Measurements from ENCODE around the gene C5orf15. TPM values are rescaled to one million over a fixed set of nuclear protein-coding genes. Genes with fewer than 3 reads are reported as not detected.
A peak's percentile ranks its signal among the peaks of the same experiment; 100 is the strongest.

C5orf15 gene
- total and polyA plus RNA-seq, 9 of the 15 experiments (the other 6 are each of a cell fraction or from before 2014, with no cell fraction given), result 23.3 to 50.7 (median 35.5) TPM

DNA sequence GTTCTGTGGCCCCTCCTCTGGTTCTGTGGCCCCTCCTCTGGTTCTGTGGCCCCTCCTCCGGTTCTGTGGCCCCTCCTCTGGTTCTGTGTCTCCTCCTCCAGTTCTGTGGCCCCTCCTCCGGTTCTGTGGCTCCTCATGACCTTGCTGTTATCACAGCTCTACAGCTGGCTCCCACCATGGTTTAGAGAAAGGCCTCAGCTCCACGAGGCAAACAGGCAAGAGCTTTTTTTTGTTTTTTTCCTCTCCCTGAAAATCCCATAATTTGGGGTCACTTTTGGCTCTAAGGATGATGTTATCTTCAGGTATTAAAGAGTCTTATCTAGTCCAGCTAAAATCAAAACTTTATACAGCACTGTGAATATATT lies 31.8 kb downstream of the C5orf15 start (continued):
- TF ChIP-seq, protein P1, sequence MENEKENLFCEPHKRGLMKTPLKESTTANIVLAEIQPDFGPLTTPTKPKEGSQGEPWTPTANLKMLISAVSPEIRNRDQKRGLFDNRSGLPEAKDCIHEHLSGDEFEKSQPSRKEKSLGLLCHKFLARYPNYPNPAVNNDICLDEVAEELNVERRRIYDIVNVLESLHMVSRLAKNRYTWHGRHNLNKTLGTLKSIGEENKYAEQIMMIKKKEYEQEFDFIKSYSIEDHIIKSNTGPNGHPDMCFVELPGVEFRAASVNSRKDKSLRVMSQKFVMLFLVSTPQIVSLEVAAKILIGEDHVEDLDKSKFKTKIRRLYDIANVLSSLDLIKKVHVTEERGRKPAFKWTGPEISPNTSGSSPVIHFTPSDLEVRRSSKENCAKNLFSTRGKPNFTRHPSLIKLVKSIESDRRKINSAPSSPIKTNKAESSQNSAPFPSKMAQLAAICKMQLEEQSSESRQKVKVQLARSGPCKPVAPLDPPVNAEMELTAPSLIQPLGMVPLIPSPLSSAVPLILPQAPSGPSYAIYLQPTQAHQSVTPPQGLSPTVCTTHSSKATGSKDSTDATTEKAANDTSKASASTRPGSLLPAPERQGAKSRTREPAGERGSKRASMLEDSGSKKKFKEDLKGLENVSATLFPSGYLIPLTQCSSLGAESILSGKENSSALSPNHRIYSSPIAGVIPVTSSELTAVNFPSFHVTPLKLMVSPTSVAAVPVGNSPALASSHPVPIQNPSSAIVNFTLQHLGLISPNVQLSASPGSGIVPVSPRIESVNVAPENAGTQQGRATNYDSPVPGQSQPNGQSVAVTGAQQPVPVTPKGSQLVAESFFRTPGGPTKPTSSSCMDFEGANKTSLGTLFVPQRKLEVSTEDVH (IDR thresholded peaks at IDR 0.05; ENCODE audit: low read depth, partially characterized antibody), result no peak
- TF ChIP-seq ARNT (IDR thresholded peaks at IDR 0.05) (0 out of 4 replicates have a peak, but pooled peaks of 1 of the 2 experiments have one; percentile 42), PHF21A (IDR thresholded peaks at IDR 0.05; ENCODE audit: borderline replicate concordance, low read depth) (no peak), ZNF324 (CRISPR knock-in tag; IDR thresholded peaks at IDR 0.05) (no peak), HSF4 (CRISPR knock-in tag; IDR thresholded peaks at IDR 0.05; ENCODE audit: borderline replicate concordance) (no peak; the same call in 1 of the 2 replicates), GTF2F1 (IDR thresholded peaks at IDR 0.05; ENCODE audit: low read depth, low read length) (no peak), NBN (IDR thresholded peaks at IDR 0.05; ENCODE audit: low read depth) (no peak), ZNF76 (CRISPR knock-in tag; IDR thresholded peaks at IDR 0.05; ENCODE audit: borderline replicate concordance) (no peak), ZFP1 (CRISPR knock-in tag; IDR thresholded peaks at IDR 0.05) (no peak), FOXM1 (IDR thresholded peaks at IDR 0.05; ENCODE audit: low read depth) (0 out of 2 replicates have a peak, but pooled peaks have one; percentile 25), FOXM1 (CRISPR knock-in tag; IDR thresholded peaks at IDR 0.05; ENCODE audit: low read depth) (no peak), MTF1 (CRISPR knock-in tag; IDR thresholded peaks at IDR 0.05; ENCODE audit: borderline replicate concordance) (no peak), BCL6 (CRISPR knock-in tag; IDR thresholded peaks at IDR 0.05) (no peak), ZSCAN32 (CRISPR knock-in tag; IDR thresholded peaks at IDR 0.05) (no peak), NR3C1 (CRISPR knock-in tag; IDR thresholded peaks at IDR 0.05) (no peak), MEF2A (IDR thresholded peaks at IDR 0.05; ENCODE audit: control insufficient read depth, low read depth, low read length) (no peak), BHLHE40 (IDR thresholded peaks at IDR 0.05; ENCODE audit: low read length) (peak; percentile 32; the same call in 1 of the 2 replicates)
- TF ChIP-seq, protein P2, sequence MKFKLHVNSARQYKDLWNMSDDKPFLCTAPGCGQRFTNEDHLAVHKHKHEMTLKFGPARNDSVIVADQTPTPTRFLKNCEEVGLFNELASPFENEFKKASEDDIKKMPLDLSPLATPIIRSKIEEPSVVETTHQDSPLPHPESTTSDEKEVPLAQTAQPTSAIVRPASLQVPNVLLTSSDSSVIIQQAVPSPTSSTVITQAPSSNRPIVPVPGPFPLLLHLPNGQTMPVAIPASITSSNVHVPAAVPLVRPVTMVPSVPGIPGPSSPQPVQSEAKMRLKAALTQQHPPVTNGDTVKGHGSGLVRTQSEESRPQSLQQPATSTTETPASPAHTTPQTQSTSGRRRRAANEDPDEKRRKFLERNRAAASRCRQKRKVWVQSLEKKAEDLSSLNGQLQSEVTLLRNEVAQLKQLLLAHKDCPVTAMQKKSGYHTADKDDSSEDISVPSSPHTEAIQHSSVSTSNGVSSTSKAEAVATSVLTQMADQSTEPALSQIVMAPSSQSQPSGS (CRISPR knock-in tag; IDR thresholded peaks at IDR 0.05), result no peak
- TF ChIP-seq, protein P3, sequence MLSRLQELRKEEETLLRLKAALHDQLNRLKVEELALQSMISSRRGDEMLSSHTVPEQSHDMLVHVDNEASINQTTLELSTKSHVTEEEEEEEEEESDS (CRISPR knock-in tag; IDR thresholded peaks at IDR 0.05), result no peak
- TF ChIP-seq, protein P4, sequence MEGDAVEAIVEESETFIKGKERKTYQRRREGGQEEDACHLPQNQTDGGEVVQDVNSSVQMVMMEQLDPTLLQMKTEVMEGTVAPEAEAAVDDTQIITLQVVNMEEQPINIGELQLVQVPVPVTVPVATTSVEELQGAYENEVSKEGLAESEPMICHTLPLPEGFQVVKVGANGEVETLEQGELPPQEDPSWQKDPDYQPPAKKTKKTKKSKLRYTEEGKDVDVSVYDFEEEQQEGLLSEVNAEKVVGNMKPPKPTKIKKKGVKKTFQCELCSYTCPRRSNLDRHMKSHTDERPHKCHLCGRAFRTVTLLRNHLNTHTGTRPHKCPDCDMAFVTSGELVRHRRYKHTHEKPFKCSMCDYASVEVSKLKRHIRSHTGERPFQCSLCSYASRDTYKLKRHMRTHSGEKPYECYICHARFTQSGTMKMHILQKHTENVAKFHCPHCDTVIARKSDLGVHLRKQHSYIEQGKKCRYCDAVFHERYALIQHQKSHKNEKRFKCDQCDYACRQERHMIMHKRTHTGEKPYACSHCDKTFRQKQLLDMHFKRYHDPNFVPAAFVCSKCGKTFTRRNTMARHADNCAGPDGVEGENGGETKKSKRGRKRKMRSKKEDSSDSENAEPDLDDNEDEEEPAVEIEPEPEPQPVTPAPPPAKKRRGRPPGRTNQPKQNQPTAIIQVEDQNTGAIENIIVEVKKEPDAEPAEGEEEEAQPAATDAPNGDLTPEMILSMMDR (IDR thresholded peaks at IDR 0.05 in 2 of 3, conservative IDR thresholded peaks at IDR 0.05 in 1 of 3; ENCODE audit: insufficient read depth in 2 of 3, low read depth in 1 of 3, low read length in 3 of 3), result 0 out of 6 replicates have a peak, but pooled peaks of 1 of the 3 experiments have one; percentile 1
- TF ChIP-seq, protein P5, sequence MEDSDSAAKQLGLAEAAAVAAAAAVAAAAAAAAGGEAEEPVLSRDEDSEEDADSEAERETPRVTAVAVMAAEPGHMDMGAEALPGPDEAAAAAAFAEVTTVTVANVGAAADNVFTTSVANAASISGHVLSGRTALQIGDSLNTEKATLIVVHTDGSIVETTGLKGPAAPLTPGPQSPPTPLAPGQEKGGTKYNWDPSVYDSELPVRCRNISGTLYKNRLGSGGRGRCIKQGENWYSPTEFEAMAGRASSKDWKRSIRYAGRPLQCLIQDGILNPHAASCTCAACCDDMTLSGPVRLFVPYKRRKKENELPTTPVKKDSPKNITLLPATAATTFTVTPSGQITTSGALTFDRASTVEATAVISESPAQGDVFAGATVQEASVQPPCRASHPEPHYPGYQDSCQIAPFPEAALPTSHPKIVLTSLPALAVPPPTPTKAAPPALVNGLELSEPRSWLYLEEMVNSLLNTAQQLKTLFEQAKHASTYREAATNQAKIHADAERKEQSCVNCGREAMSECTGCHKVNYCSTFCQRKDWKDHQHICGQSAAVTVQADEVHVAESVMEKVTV (CRISPR knock-in tag; IDR thresholded peaks at IDR 0.05), result 0 out of 2 replicates have a peak, but pooled peaks have one; percentile 6
- TF ChIP-seq, protein P6, sequence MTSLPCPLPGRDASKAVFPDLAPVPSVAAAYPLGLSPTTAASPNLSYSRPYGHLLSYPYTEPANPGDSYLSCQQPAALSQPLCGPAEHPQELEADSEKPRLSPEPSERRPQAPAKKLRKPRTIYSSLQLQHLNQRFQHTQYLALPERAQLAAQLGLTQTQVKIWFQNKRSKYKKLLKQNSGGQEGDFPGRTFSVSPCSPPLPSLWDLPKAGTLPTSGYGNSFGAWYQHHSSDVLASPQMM (CRISPR knock-in tag; IDR thresholded peaks at IDR 0.05), result no peak

Data from K562 (cell line).